NCI-H748 treated with DMSO at 0.1 percent for 48 hours (cell line): ENCODE results near the gene NOX1.

Source experiments
- DNase-seq: peaks from one replicate; lab custom pipeline; 2025; lab: John Stamatoyannopoulos, UW

NOX1 gene

DNA sequence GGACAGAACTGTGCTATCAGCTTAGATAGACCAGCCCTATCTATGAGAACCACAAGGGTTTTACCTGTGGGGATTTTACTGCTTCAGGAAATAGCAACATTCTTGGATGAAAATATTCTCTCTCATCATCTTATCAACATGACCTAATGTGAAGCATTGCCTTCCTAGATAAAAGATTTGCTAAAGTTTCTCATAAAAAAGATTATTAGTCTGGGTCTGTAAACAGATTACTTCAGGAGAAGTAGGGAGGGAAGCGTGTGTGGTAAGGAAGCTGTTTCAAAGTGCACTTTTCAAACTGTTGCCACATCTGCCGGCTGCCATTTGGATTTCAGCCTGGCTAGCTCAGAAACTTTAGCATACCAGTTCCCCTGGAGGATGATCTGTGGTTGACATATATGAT lies at the start of gene NOX1:
TSS of gene NOX1 (minus strand) at position 35 of the 400 bp plus-strand sequence. CDS start 220 bp downstream, outside the sequence.
- no peak for DNase-seq

DNA sequence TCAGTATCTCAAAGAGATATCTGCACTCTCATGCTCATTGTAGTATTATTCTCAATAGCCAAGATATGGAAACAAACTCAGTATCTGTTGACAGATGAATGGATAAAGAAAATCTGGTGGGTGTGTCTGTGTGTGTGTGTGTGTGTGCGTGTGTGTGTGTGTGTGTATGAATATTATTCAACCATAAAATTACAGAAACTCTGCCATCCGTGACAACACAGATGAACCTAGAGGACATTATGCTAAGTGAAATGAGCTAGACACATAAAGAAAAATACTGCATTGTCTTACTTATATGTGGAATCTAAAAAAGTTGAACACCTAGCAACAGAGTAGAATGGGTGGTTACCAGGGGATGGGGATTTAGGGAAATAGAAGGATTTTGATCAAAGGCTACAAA lies 41.4 kb upstream of the NOX1 start:
- DNase-seq: no peak

DNA sequence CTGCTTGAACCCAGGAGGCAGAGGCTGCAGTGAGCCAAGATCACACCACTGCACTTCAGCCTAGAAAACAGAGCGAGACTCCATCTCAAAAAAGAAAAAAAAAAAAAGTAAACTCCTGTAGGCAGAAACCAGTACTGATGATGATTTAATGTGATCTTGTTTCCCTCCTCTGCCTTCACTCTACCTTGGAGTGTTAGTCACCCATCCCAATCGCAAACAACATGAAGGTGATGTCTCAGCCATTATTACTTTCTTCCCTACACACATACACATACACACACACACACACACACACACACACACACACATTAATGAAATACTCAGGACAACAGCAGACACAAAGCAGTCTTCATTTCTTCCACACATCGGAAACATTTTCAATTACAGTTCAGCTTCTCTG lies 39.0 kb upstream of the NOX1 start:
- DNase-seq: no peak

DNA sequence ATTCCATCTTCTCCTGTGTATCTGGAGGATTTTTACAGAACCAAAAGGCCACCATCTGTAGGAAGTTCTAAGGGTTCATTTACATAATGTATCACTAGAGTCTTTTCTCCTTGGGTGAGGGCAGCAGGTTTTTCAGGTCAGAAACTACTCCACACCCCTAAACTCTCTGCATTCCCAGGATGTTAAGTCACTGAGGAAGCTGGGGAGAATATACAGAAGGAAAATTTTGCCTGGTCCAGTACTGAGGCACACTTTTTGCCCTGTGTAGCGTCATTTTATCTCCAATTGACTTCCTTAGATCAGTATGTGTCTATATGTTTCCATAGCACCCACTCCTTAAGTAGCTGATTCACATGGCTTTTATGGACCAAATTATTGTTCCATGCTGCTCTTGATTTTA lies 37.6 kb upstream of the NOX1 start:
- DNase-seq: no peak

DNA sequence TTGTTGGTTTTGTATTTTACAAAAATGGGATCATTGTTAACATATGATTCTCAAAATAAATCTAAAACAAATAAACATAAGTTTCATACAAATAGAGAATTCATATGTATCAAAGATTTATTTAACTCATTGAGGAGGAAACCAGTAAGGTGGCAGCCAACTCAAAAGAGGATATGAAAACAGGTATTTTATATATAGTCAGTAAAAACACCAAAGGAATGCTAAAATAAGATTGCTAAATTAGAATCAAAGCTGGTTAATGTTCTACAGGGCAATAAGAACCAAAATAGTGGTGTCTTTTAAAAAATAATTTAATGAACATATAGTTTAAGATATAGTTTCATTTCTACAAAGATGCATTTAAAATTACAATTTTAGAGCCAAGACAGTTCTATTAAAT lies 31.5 kb upstream of the NOX1 start:
- DNase-seq: no peak

DNA sequence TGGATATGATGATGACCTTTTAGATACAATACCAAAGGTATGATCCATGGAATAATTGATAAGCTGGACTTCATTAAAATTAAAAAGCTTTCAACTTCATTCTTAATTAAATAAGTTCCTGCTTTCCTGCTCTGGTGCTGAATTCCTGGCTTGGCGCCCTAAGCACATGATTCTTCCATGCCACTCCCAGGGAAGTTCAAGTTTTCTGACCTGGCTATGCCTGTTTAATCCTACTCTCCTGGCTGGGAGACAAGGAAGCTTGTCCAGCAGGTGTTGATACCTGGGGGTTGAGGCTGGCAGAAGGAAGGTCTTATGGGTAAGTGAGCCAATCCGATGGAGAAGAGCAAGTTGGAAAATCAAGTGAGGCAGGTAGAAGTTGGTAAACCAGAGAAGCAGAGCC lies 30.3 kb upstream of the NOX1 start:
- DNase-seq: no peak

DNA sequence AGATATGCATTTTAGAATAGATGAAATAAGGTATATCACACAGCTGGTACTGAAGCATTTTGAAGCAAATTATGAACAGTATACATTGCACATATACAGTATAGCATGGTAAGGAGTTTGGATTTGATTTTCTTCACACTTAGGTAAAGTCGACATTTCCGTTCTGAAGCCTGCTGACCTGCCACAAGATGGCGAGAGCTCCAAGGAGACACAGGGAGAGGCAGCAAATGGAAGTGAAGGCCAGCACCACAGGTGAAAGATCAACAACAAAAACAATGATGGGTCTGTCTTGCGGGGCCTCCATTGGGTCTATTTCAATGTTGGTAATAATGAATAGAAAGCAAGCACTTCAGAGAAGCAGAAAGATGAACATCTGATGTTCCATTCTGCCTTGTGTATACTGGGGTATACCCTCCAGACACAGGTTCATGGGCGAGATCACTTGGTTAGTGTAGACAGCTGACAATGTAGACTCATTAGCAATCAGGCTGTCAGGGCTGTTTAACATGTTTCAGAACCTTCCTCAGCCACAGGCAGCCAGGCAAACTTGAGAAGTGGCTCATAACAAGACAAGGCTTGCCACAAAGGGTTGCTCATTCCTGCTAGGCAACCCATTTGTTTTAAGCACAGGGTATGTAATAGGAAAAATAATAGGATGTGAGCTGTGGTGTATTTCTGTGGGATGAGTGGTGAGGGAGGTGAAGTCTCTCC lies 21.4 kb upstream of the NOX1 start:
- peak; percentile 20 for DNase-seq

DNA sequence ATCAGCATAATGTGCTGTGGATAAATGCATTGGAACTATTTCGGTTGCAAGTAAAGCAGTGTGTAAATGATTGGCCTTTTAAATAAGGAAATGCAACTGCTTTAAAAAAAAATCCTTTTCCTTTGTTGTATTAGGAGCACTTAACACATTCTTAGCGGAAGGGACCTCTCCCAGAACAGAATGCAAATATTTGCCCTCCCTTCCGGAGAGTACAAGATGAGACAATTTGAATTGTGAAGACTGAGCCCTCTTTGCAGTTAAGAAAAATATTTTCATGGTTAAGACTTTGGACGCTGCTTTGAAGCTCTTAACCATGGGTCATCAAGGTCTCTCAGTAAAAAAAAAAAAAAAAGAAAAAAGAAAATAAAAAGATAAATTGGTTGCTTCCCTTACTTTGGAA lies 9.5 kb upstream of the NOX1 start:
- no peak for DNase-seq

DNA sequence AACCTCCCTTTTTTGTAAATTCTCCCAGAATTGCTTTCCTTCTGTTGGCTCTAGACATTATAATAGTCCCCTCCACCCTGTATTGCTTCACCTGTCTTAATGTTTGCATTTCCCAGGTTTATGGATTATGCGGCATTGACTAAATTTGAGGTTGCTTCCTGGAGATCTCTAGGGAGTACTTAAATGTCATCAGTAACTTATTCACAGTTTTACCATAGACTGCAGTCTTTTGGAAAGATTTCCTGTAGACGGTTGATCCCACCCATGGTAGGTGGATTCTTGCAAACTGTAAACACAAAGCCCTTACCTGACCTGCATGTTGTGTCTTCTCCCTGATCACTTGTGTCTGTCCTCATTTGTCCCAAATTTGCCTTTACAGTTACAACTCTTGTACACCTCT lies 6.2 kb upstream of the NOX1 start:
- DNase-seq: peak; percentile 13

DNA sequence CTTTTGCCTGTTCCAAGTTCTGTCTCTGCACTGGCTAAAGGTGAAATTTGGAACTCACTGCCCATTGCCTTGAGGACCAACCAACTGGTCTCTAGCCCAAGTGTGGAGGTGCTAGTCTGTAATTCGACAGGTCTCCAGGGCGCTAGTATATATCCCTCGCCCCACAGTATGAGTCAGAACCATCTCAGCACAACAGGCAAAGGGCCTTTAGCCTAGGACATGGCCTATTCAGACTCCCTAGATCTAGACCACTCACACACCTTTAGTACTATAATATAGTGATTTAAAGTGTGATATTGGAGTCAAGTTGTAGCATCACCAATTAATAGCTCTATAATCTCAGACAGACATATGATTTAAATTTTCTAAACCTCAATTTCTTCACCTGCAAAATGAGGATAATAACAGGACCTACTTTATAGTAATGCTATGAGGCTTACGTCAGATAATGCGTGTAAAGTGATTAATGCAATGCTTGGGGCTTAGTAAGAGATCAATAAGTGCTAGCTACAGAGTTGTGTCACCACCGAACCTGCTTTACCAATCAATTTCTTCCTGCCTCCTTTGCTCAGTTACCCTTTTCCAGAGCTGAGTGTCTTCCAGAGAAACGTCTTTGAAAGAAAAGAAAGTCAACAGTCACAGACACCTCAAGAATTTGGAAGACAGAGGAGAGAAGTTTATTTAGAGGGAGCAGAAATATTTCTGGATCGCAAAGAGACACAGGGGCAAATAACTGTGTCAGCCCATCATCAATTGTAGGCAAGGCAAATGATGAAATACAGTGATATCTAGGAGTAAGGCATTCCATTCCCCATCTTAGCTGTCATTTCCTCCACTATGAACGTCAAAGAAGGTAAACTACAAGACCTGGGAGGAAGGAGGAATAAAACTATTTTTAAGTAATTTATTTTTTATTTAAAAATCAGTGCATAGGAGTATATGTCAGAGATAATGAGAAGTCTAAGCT lies 2.3 kb downstream of the NOX1 start:
- no peak for DNase-seq

DNA sequence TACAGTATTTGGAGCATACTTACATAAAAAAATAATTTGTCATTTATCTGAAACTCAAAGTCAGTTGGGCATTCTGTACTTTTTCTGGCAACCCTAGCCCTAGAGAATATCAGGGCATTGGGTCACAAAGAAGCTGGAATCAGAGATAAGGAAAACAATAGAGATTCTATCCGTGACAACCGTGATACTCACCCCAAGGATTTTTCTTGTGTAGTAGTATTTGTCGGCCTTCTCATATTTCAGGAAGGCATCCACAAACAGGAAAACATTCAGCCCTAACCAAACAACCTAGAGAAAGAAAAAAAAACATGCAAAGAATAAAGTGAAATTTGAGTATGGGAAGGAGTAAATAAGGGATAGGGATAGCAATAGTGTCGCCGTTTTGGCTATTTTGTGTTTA lies 3.6 kb downstream of the NOX1 start:
- DNase-seq: no peak

DNA sequence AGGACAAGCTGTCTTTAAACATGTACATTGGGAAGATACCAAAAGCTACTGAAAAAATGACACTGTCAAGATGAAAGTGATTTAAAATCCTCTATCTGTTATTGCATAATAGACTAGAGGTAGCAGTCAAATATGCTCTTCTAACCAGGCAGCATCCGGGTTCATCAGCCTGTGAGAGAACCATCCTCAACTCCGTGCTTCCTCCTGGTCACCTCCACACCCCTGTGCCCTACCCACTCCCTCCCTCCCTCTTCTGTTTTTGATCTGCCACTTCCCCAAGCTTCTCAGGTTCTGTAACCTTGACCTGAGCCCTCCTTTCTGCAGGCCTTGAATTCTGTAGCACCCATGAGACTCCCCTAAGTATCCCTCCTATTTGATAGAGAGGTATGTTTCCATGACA lies 5.9 kb downstream of the NOX1 start:
- no peak for DNase-seq

DNA sequence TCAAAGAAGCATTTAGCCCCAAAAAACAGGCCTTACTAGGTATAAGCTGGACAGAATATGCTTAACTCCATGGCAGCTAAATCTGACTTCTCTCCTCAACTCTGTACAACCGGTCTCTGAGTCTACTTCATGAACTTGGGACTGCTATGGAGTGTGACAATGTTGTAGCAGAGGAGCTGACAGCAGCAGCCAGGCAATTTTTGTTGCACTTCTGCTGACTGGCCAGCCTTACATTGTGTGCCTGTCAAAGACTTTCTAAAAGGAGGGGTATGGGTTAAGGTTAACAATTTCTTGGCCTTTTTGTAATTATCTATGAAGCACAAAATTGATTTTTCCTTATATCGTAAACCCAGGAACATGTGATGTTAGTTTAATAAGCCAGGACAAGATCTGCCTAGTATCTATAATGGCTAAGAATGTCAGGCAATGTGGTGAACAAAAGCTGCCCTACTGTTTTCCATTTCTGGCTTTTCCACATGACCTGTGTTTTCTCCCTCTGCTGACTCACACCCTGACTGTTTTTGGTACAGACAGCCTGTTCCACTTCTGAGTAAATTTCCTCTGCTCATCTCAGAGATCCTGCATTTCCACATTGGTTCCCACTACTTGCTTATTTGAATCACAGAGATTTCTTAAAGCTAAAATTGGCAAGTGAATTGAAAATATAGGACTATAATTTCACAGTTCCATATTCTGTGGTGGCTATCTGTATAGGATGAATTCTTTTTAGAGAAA lies 9.3 kb downstream of the NOX1 start:
- DNase-seq: no peak

DNA sequence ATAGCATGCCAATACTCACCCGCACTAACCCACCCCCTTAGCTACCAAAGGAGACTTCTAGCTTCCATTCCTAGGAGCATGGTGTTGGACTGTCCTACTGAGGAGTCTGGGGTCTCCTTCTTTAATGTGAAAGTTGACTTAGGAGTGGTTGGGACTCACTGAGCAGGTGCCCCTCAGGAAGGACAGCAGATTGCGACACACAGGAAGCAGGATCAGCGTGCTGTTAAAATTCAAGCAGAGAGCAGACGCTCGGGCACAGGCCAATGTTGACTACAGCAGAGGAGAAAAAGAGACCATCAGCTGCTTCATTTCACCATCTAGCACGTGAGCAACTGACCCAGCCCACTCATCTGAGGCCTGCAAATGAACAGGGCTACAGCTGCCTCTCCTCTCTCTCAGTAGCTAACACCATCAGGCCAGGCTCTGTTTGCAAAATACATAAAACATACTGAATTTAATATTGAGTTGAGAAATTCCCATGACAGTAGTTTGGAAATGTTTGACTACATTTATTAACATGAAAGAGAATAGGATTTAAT lies 10.8 kb downstream of the NOX1 start:
- DNase-seq: no peak

DNA sequence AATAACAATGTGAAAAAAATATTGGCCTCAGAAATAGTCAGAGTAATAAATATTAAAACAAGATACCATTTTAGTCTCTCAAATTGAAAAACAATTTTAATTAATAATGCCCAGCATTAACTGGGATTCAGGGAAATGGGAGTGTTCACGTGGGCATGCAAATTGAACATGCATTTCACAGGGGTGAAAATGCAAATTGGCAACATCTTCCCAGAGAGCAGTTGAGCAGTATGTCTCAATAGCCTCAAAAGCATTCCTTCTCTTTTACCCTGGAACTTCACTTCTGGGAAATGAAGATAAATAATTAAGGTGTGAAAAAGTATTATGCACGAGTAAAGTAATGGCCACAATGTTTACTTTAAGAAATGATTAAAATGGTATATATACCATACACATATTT lies 21.3 kb downstream of the NOX1 start:
- no peak for DNase-seq

DNA sequence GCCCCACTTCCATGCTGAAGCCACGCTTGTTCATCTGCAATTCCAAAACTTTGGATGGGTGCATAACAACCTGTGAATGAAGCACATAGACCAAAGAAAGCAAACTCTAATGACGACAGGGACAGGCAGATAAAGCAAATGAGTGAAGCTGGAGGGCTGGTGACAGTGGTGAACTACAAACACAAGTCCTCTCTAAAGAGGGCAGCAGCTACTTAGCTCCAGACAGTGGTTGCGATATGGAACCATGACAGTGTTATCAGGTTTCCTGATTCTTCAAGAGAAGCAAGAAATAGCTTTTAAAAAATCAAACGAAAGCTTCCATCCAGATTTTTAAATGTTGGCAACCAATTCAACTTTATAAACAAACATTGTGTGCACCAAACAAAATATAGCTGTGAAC lies 23.8 kb downstream of the NOX1 start:
- no peak for DNase-seq

DNA sequence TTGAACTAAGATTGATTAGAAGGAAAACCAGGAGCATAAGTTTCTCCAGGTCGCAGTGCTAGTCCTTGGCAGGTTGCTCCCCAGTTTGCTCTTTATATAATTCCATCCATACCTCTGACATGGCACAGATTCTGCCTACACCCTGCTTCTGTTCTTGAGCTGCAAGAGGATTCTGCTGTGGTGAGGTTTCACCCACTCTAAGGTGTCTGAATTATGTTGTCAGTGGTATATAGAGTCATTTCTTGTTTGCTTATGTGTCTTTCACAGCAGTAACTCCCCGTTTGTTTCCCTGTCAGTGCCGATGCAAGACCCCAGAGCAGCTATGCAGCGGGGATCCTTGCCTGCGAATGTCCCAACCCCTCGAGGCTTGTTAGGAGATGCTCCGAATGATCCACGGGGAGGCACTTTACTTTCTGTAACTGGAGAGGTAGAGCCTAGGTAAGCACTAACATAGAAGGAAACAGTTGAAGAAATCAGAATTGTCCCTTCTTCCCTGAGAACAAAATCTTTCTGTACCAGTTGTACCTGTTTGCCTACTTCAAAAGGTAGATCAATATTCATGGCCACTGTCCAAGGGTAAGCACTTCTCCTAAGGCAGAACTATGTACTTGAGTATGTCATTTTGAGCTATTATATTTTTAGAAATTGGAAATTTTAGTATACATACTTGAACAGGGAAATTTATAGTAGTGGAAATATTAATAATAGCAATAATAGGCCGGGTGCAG lies 42.8 kb downstream of the NOX1 start:
- DNase-seq: no peak

DNA sequence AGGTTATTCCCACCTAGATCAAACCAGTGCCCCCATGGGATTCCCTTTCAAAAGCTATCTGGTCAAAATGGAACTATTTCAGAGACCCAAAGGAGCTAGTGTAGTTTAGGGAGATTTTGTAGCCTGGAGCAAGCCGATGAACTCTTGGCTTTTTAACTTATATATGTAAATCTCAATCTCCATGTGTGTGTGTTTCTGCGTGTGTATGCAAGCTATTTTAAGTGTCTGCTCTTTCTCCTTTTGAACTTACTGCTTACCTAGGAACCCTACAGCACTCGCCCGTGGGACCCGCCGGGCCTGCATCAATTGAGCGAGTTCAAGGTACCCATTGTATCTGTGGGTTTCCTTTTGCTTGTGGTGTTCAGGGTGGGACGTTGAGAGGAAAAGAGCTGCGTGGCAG lies 43.6 kb downstream of the NOX1 start:
- no peak for DNase-seq

DNA sequence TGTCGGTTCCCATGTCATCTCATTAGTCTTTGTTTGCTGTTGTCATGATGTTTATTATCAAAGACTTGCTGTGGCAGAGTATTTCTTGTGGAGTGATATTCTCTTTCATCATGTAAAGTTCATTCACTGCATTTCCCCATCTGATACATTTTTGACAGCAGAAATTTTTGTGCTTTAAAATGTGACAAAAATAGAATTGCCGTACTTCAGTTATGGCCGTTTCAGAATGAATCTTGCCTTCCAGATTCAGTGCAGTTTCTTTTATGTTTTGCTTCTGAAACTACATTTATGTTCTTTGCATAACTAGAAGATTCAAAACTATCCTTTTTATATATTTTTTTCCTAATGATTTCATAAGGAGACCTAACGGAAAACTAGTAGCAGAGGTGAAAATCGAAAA lies 44.0 kb downstream of the NOX1 start:
- DNase-seq: no peak

DNA sequence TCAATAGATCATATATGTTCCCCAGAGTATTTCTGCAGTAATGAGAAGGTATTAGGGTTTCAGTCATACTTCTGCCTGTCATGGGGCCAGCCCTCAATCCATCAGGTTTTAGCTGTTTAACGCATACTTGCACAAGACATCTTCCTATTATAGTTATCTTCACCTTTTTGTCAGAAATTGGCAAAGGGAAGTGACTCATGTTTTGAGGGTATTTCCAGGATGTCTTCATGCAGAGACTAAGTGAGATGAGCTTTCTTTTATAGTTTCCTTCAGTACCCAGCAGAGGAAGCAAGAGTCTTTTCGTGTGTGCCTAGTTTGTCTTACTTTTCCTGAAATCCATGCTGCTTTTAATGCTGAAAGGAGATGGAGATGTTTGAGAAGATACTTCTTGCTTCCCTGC lies 44.4 kb downstream of the NOX1 start:
- no peak for DNase-seq

DNA sequence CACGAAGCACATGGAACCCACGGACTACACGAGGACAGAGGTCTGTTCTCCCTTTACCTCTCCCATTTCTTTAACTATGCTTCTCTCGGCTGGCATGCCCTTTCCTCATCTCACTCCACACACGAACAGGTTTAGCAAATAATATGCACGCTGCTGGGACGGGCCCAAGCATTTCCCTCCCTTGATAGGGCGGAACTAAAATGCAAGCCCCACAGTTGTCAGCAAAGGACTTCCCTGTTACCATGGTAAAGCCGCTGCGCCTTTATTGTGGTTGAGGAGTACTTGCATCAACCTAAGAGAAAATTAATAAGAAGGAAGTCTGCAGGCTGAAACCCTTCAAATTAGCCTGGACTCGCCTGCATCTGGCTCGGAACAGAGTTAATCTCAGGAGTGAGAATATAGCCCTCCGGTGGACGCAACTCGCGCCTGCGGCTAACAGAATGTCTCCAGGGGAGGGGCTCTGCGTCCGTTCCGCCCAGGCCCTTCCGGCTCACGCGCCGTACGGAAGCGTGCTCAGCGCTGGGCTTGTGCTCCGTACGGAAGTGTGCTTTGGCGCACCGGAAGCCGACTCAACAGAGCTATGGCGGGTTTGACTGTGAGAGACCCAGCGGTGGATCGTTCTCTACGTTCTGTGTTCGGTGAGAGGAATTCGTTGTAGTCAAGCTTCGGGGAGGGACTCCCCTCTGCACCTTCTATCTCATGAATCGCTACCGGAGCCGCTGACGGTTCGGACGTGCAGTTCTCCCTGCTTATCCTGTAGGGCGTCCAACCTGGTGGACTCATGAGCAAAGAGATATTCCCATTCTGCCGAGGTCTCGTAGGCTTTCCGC lies 54.1 kb downstream of the NOX1 start, which contains the start of gene CSTF2:
TSS of gene CSTF2 (plus strand) at position 555 of the 830 bp plus-strand sequence. CDS start at position 581, 26 bp downstream.
- peak; percentile 58 for DNase-seq
